GM12878 (cell line): Measurements from ENCODE around the gene SOD2. TPM values are rescaled to one million over a fixed set of nuclear protein-coding genes. Genes with fewer than 3 reads are reported as not detected.
A peak's percentile ranks its signal among the peaks of the same experiment; 100 is the strongest.

ENCODE experiments used
- ATF2 ChIP-seq: IDR thresholded peaks from 2 replicates; pipeline ENCODE4 v1.6.1; 2012; ENCODE audit warnings: low read length, inconsistent platforms
- ATF3 ChIP-seq: IDR thresholded peaks from 2 replicates; pipeline ENCODE4 v1.6.1; 2011; ENCODE audit warnings: low read depth, mild to moderate bottlenecking, low read length, moderate library complexity, borderline replicate concordance; ENCODE audit errors: extremely low read depth
- CBFB ChIP-seq: IDR thresholded peaks from 2 replicates; pipeline ENCODE4 v1.6.1; 2016; ENCODE audit warnings: antibody characterized with exemption, low read depth
- CBX3 ChIP-seq: fragments of 200-600 bp; sonication (generic); IDR thresholded peaks from 2 replicates; pipeline ENCODE4 v1.6.1; 2016; ENCODE audit warnings: low read depth, borderline replicate concordance
- CHD1 ChIP-seq: IDR thresholded peaks from 2 replicates; pipeline ENCODE4 v1.6.1; 2012; ENCODE audit warnings: low read depth, low read length, improper control_type of control experiment
- CHD4 ChIP-seq: fragments of 200-600 bp; sonication (generic); IDR thresholded peaks from 2 replicates; pipeline ENCODE4 v1.6.1; 2016; ENCODE audit warnings: mild to moderate bottlenecking
- EED ChIP-seq: sonication (generic); IDR thresholded peaks from 2 replicates; pipeline ENCODE4 v1.6.1; 2016; ENCODE audit warnings: antibody characterized with exemption, low read depth
- FOXK2 ChIP-seq: fragments of 450-650 bp; IDR thresholded peaks from 2 replicates; pipeline ENCODE4 v1.6.1; 2017; ENCODE audit warnings: mild to moderate bottlenecking, moderate library complexity
- JUND ChIP-seq: IDR thresholded peaks from 2 replicates; pipeline ENCODE4 v1.6.1; 2012; ENCODE audit warnings: low read depth, mild to moderate bottlenecking, low read length, improper control_type of control experiment, moderate library complexity
- KLF5 ChIP-seq: fragments of 450-650 bp; IDR thresholded peaks from 2 replicates; pipeline ENCODE4 v1.6.1; 2014; ENCODE audit warnings: mild to moderate bottlenecking; ENCODE audit not compliant: partially characterized antibody
- MAX ChIP-seq: IDR thresholded peaks from 2 replicates; pipeline ENCODE4 v1.6.1; 2012; ENCODE audit warnings: low read depth, low read length, improper control_type of control experiment
- MTA2 ChIP-seq: fragments of 450-650 bp; IDR thresholded peaks from 2 replicates; pipeline ENCODE4 v1.6.1; 2016; ENCODE audit warnings: low read depth, mild to moderate bottlenecking, moderate library complexity
- MTA3 ChIP-seq: IDR thresholded peaks from 2 replicates; pipeline ENCODE4 v1.6.1; 2012; ENCODE audit warnings: low read length, inconsistent platforms, borderline replicate concordance
- MYB ChIP-seq: fragments of 150-350 bp; IDR thresholded peaks from 2 replicates; pipeline ENCODE4 v1.6.1; 2014; ENCODE audit warnings: mild to moderate bottlenecking, low read depth, low read length, borderline replicate concordance
- NFYA ChIP-seq: IDR thresholded peaks from 2 replicates; pipeline ENCODE4 v1.6.1; 2011; ENCODE audit warnings: low read depth, mild to moderate bottlenecking, low read length, improper control_type of control experiment, borderline replicate concordance
- RELA ChIP-seq: fragments of 450-650 bp; IDR thresholded peaks from 2 replicates; pipeline ENCODE4 v1.8.0; 2014; ENCODE audit warnings: borderline replicate concordance; ENCODE audit not compliant: partially characterized antibody
- SKIL ChIP-seq: fragments of 450-650 bp; IDR thresholded peaks from 2 replicates; pipeline ENCODE4 v1.6.1; 2017; ENCODE audit warnings: mild to moderate bottlenecking, low read depth, inconsistent platforms; ENCODE audit not compliant: poor library complexity, severe bottlenecking
- SMARCA5 ChIP-seq: fragments of 450-650 bp; IDR thresholded peaks from 2 replicates; pipeline ENCODE4 v1.6.1; 2017; ENCODE audit warnings: mild to moderate bottlenecking
- USF2 ChIP-seq: IDR thresholded peaks from 2 replicates; pipeline ENCODE4 v1.6.1; 2011; ENCODE audit warnings: low read depth, low read length, improper control_type of control experiment, borderline replicate concordance
- ZNF24 ChIP-seq: fragments of 450-650 bp; IDR thresholded peaks from 2 replicates; pipeline ENCODE4 v1.6.1; 2017; ENCODE audit warnings: antibody characterized with exemption, mild to moderate bottlenecking
- ZNF687 ChIP-seq: fragments of 450-650 bp; IDR thresholded peaks from 2 replicates; pipeline ENCODE4 v1.6.1; 2017; ENCODE audit warnings: mild to moderate bottlenecking, moderate library complexity
- ZSCAN29 ChIP-seq: fragments of 450-650 bp; IDR thresholded peaks from 2 replicates; pipeline ENCODE4 v1.6.1; 2017; ENCODE audit warnings: mild to moderate bottlenecking, moderate library complexity
- polyA plus RNA-seq, 11 experiments: library from polyadenylated mRNA; depleted of rRNA in 4 of 11; unstranded in 6 of 11; stranded (reverse) in 5 of 11; fragments of >200 nt; fragmentation: Nextera tagmentation in 4 of 11; fragmentation: Illumina TruSeq in 1 of 11; extraction: Ambion mirVana in 4 of 11; extraction: Trizol in 1 of 11; gene quantifications; 1 replicate in 1 of 11; 2 replicates in 10 of 11; pipeline versions ENCODE4 v1.2.1 to v1.2.3, GENCODE V29; 2011 to 2016; ENCODE audit warnings: inconsistent platforms in 2 of 11, missing spikeins in 2 of 11, low read depth in 1 of 11
- total RNA-seq, 4 experiments: library from RNA; depleted of rRNA in 3 of 4; stranded (reverse); fragments of >200 nt in 3 of 4; fragmentation: Illumina TruSeq in 1 of 4; extraction: Trizol in 1 of 4; gene quantifications; 2 replicates each; pipeline versions ENCODE4 v1.2.1 to v1.2.3, GENCODE V29; 2013 to 2021

SOD2 gene
- total and polyA plus RNA-seq, 10 of the 15 experiments (the other 5 are each of a cell fraction or from before 2014, with no cell fraction given), result 12.1 to 55.8 (median 39.1) TPM

- TF ChIP-seq RELA (no peak), USF2 (no peak), ZNF24 (no peak), KLF5 (no peak), EED (no peak), FOXK2 (no peak), MTA2 (no peak), ZNF687 (no peak), CBX3 (no peak), NFYA (no peak), CHD1 (no peak), MTA3 (no peak), JUND (no peak), MYB (no peak), CBFB (no peak), ATF3 (no peak), ATF2 (no peak), CHD4 (no peak), SMARCA5 (peak; percentile 67; the same call in 1 of the 2 replicates), SKIL (peak; percentile 33), MAX (no peak), ZSCAN29 (no peak)
These were observed 1.7 kb downstream of the SOD2 start (continued) for GRCh38 chr6:159691133-159691962.
